GM18498 (cell line): ENCODE data around the gene RTN4RL1.

Experiments
- ATAC-seq: cut with Tn5 transposase; IDR thresholded peaks from one replicate; pipeline ENCODE4 v1.9.1; 2021; ENCODE audit warnings: mild to moderate bottlenecking, moderate library complexity; ENCODE audit not compliant: unreplicated experiment

RTN4RL1 gene

GRCh38 chr17:2025220-2025621 is at the start of gene RTN4RL1:
RTN4RL1 (minus strand) TSS chr17:2025334; CDS start chr17:2024865, 469 bp downstream.
- no peak for ATAC-seq

GRCh38 chr17:2074919-2075318 is 49.8 kb upstream of the RTN4RL1 start:
- no peak for ATAC-seq

GRCh38 chr17:2071455-2072281 is 46.5 kb upstream of the RTN4RL1 start:
- ATAC-seq, result no peak

- no peak for ATAC-seq
Measured at GRCh38 chr17:2071024-2071385, 45.9 kb upstream of the RTN4RL1 start.

DNA sequence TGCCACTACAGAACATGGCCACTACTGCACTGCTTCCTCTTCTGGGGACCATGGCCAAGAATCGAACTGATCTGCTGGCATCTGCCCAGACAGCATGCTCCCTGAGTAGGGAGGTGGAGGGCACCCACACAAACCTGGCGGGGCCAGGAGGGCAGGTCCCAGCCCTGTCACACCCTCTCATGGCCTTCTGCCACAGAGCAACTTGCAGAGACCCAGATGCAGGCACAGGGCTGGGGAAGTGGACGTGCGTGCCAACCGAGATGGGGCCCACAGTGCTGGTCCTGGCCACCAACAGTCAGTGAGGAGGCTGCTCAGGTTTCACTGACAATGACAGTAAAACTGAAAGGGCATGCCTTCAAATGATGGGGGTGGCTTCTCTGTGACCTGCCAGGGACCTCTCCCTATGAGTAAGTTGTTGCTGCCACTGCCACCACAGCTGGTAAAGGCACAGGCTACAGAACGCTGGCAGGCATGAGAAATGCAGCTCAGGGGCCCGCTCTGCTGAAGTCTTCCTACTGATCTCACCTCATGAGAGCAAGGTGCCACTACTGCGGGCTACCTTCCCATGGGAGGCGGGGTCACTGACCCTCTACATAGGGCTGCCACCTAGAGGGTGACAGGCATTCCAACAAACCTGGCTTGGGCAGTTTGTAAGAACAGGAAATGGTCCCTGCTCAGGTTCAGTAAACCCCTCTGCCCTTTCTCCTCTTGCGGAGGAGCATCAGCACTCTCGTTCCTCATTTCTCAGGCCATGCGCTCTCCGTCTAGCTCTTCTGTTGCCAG is 45.3 kb upstream of the RTN4RL1 start:
- peak; percentile 86 for ATAC-seq

DNA sequence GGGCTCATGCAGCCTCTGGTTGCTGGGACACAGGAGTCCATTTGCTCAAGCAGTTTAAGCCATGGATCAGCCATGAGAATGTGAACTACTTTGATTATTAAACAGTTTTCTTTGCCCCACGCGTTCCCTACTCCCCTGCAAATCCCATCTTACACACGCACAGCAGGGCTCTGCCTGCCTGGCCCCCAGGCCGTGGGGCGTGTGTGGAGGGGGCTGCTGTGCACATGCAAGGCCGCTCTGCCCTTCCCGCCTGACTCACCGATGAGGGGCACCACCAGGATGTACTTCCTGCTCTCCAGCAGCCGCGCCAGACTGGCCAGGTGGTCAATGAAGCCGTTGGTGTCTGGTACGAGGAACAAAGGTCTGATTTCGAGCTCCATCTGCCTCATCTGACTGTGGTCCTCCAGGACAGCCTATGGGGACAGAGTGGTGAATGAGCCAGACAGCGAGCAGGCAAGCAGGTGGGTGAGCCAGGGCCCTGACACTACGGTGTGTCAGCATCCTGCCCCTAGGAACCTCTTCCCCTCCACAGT is 43.5 kb upstream of the RTN4RL1 start:
- no peak for ATAC-seq

GRCh38 chr17:2068031-2068518 is 42.9 kb upstream of the RTN4RL1 start:
- no peak for ATAC-seq

GRCh38 chr17:2067608-2068024 is 42.5 kb upstream of the RTN4RL1 start:
- no peak for ATAC-seq

DNA sequence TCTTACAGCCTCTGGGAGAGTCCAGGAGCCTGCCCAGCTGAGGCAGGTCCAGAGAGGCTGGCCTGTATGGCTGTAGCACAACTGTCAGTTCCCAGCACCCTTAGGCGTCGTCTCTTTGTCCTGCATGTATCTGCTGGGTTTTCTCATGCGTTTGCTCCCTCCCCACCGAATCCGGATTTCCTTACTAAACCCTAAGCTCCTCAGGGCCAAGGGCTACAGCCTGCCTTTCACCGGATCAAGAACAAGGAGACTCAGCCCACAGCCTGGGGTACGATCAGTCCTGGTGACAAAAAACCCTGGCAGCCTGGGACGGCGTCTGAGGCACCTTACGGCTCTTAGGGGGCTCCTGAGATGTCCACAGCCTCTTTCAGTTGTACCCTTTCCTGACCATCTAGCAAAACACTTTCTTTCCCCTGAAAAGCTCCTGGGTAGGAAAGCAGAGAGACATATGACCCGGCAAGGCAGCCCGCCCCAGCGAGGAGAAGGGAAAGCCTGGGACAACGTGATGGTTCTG is 42.0 kb upstream of the RTN4RL1 start:
- no peak for ATAC-seq

GRCh38 chr17:2065949-2066400 is 40.8 kb upstream of the RTN4RL1 start:
- no peak for ATAC-seq

GRCh38 chr17:2064980-2065785 is 40.0 kb upstream of the RTN4RL1 start:
- ATAC-seq, result no peak

GRCh38 chr17:2064520-2064971 is 39.4 kb upstream of the RTN4RL1 start:
- no peak for ATAC-seq

DNA sequence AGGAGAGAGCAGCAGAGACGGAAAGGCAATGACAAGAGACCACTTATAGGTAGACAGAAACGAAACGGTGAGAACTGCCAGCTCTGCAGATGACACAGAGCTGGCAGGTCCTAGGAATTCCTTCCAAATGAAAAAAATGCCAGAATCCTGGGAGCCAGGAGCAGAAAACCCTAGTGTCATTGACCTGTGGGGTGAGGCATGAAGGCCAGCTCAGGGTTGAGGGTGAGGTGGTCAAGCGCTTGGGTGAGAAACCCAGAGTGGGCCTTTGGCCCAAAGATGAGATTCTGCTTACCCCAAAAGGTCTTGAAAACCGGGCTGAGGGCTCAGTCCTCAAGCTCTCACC is 39.0 kb upstream of the RTN4RL1 start:
- ATAC-seq, result no peak

GRCh38 chr17:2063261-2064146 is 38.4 kb upstream of the RTN4RL1 start:
- no peak for ATAC-seq

DNA sequence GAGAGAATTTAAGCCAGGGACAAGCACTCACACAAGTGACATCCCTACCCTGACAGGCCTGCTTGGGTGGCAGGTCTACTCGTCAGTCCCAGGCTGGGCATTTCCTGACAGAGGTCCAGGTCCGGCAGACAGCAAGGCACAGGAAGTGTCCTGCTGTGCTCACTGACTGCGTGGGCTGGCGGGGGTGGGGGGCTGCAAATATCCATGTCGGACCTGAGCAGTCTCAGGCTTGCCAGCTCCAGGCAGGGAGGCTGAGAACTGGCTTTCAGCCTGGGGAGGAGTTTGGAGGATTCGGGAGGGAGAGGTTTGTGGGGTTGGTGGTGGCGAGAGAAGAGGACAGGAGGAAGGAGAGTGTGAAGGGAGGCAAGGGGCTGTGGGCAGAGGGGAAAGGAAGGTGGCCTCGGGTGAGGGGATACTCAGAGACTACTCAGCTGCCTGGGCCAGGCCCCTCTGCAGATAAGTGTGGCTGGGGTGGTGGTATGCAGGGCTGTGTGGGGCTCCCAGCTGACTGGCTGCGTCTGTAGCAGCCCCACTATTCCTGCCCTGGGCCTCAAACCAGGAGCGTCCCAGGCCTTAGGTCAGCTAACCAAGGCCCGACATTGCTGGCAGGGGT is 37.5 kb upstream of the RTN4RL1 start:
- ATAC-seq, result no peak

- no peak for ATAC-seq
Measured at GRCh38 chr17:2061441-2061958, 36.4 kb upstream of the RTN4RL1 start.

DNA sequence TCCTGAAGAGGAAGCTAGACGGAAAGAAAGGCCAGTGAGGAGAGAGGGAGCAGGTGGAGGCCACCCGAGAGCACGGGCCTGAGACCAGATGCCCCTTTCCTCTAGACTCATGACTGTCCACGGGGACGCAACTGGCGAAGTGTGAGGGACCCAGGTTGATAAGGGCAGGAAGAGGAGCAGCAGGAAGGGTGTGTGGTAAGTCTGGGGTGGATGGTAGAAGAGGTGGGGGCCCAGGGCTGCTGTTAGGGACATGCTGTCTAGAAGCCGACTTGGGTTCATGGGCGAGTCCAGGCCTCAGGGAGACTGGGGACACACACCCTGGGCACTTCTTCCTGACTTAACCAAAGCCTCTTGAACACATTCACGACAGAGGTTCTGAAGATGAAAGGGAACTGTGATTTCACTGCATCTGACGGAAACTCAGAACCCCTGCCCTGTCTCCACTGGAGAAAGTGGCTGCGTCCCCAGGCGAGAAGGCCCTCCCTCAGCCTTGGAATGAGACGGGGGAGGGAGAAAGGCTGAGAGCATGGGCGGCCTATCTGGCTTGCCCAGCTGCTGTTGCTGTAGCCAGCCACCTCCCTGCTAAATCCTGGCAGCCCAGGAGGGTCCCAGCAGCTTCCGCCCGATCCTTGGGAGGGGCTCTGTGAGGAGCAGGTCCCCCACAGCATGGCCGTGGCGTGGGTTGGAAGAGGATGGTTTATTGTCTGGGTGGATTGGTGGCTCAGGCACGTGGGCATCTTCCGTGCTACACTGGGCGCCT is 35.7 kb upstream of the RTN4RL1 start:
- ATAC-seq, result no peak

GRCh38 chr17:2060385-2060658 is 35.2 kb upstream of the RTN4RL1 start:
- no peak for ATAC-seq
